GM23248 (cell line): ENCODE measurements around the gene CFAP20DC. TPM values are rescaled to one million over a fixed set of nuclear protein-coding genes. Genes with fewer than 3 reads are reported as not detected.

Source experiments
- DNase-seq: peaks from one replicate; pipeline ENCODE4 v3.0.0-alpha.2; 2015
- H2AFZ ChIP-seq: fragments of 200-600 bp; sonication (generic); 2 replicates; pipeline ENCODE4 v1.6.1; 2016; ENCODE audit warnings: antibody characterized with exemption
- H3F3A ChIP-seq: fragments of 200-600 bp; sonication (generic); 2 replicates; pipeline ENCODE4 v1.6.1; 2016; ENCODE audit warnings: mild to moderate bottlenecking, antibody characterized with exemption, mixed run types; ENCODE audit not compliant: insufficient read depth
- H3K27ac ChIP-seq: fragments of 200-600 bp; sonication (generic); 2 replicates; pipeline ENCODE4 v1.5.1; 2016; ENCODE audit warnings: mild to moderate bottlenecking
- H3K27me3 ChIP-seq: fragments of 200-600 bp; sonication (generic); replicated peaks from 2 replicates; pipeline ENCODE4 v1.6.1; 2016; ENCODE audit warnings: mild to moderate bottlenecking; ENCODE audit not compliant: insufficient read depth
- H3K36me3 ChIP-seq: fragments of 200-600 bp; sonication (generic); 2 replicates; pipeline ENCODE4 v1.6.1; 2016; ENCODE audit warnings: low read depth, mild to moderate bottlenecking
- H3K4me1 ChIP-seq: fragments of 200-600 bp; sonication (generic); 2 replicates; pipeline ENCODE4 v1.6.1; 2016; ENCODE audit warnings: mild to moderate bottlenecking; ENCODE audit not compliant: insufficient read depth
- H3K4me2 ChIP-seq: fragments of 200-600 bp; sonication (generic); one replicate; pipeline ENCODE4 v1.6.1; 2016; ENCODE audit warnings: mild to moderate bottlenecking; ENCODE audit not compliant: unreplicated experiment
- H3K4me3 ChIP-seq: fragments of 200-600 bp; sonication (generic); 2 replicates; pipeline ENCODE4 v1.5.1; 2016; ENCODE audit warnings: mild to moderate bottlenecking
- H3K79me2 ChIP-seq: fragments of 200-600 bp; sonication (generic); 2 replicates; pipeline ENCODE4 v1.6.1; 2016; ENCODE audit warnings: mild to moderate bottlenecking; ENCODE audit not compliant: insufficient read depth
- H3K9ac ChIP-seq: fragments of 200-600 bp; sonication (generic); 2 replicates; pipeline ENCODE4 v1.6.1; 2016; ENCODE audit warnings: mild to moderate bottlenecking
- H3K9me2 ChIP-seq: fragments of 200-600 bp; sonication (generic); 2 replicates; pipeline ENCODE4 v1.6.1; 2016; ENCODE audit warnings: mixed run types, mild to moderate bottlenecking, moderate library complexity; ENCODE audit not compliant: insufficient read depth
- H3K9me3 ChIP-seq: fragments of 200-600 bp; sonication (generic); one replicate; pipeline ENCODE4 v1.6.1; 2017; ENCODE audit warnings: low read depth
- H4K20me1 ChIP-seq: fragments of 200-600 bp; sonication (generic); 2 replicates; pipeline ENCODE4 v1.6.0; 2016; ENCODE audit not compliant: insufficient read depth
- EZH2 ChIP-seq: fragments of 200-600 bp; sonication (generic); IDR thresholded peaks from 2 replicates; pipeline ENCODE4 v1.6.1; 2018; ENCODE audit warnings: antibody characterized with exemption, mild to moderate bottlenecking; ENCODE audit not compliant: insufficient read depth, poor library complexity, severe bottlenecking
- EZH2phosphoT487 ChIP-seq: fragments of 200-600 bp; sonication (generic); IDR thresholded peaks from 2 replicates; pipeline ENCODE4 v1.6.1; 2018; ENCODE audit warnings: antibody characterized with exemption, moderate library complexity, mild to moderate bottlenecking, low read depth; ENCODE audit not compliant: insufficient read depth
- WGBS, 2 experiments: methylation state at CpG; one replicate each; pipeline ENCODE4 v1.1.6; 2015 to 2017; ENCODE audit warnings: low lambda C conversion rate in 2 of 2, low coverage in 1 of 2; ENCODE audit errors: missing lambda C conversion rate in 2 of 2; 5-methylcytosine and 5-hydroxymethylcytosine counted together
- in situ Hi-C: fragments of 300-500 bp; cut with MboI; formaldehyde crosslinking; loops from 2 replicates; pipeline ENCODE4 v1.15.0; 2020
- polyA plus RNA-seq: library from polyadenylated mRNA; unstranded; fragments of >200 nt; fragmentation: Nextera tagmentation; extraction: Ambion mirVana; gene quantifications from 2 replicates; pipeline ENCODE4 v1.2.1, GENCODE V29; 2016
- total RNA-seq: library from RNA; depleted of rRNA; stranded (reverse); fragments of >200 nt; shearing (Covaris generic); gene quantifications from 2 replicates; pipeline ENCODE4 v1.2.3, GENCODE V29; 2014

The CFAP20DC gene
- total and polyA plus RNA-seq, 2 experiments from 2014 or later: 1.9 to 2.9 TPM

DNA sequence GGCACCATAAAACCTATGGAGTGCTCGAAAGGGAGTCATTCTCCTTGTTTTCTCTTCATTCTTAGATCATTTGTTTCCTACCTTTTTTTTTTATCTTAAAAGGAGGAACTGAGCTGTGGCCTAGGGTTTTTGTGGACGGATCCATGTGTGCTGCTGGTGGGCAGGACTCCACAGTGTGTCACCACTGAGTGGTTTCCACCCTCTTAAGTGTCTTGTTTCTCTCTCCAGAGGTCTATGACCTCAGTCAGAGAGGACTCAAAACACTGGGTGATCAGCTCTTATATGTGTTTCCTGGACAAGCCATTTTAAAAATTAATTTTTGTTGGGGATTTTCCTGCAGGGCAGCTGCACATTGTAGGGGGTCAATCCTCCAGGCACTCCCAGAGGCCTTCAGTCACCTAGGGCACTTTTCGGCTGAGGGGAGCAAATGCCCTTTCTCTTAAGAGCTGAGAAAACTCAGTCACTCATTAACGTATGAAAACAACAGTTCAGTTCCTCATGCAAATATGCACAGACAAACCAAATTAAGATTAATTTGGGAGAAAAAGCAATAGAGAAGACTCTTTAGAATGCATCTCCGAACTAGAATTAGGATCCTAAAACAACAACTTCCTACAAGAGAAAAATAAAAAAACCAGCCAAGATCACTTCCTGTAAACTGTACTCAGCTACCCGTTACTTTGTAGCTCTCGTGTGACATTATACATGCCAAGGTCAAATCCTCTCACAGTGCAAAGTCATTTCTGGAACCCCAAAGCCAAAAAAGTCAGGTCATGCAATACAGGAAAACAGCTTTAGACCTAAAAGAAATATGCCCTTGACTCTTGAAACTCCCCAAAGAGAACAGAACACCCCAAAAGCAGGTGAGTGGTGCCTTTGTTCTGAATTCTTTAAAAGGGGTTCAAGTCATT is 355.6 kb downstream of the CFAP20DC start:
- no peak for DNase-seq
- H3K9me3 ChIP-seq: no peaks in the 10 kb centered on the region
- H3K79me2 ChIP-seq: no peaks in the 10 kb centered on the region
- H3K4me3 ChIP-seq: no peak overlapping the region
- no peaks in the 10 kb centered on the region for H3K4me1 ChIP-seq
- 33 to 39% methylated on average over 7 of the region's 7 CpGs for WGBS, 2 experiments
- no peak overlapping the region for H3K9ac ChIP-seq
- H4K20me1 ChIP-seq: no peaks in the 10 kb centered on the region
- H2AFZ ChIP-seq: no peak overlapping the region
- no peaks in the 10 kb centered on the region for H3K9me2 ChIP-seq
- no peaks in the 10 kb centered on the region for H3F3A ChIP-seq
- H3K27me3 ChIP-seq: no peaks in the 10 kb centered on the region
- TF ChIP-seq EZH2phosphoT487 (no peak), EZH2 (no peak)
- in situ Hi-C loops: no loop called here
- no peaks in the 10 kb centered on the region for H3K36me3 ChIP-seq
- no peak overlapping the region for H3K27ac ChIP-seq
- H3K4me2 ChIP-seq: no peak overlapping the region

DNA sequence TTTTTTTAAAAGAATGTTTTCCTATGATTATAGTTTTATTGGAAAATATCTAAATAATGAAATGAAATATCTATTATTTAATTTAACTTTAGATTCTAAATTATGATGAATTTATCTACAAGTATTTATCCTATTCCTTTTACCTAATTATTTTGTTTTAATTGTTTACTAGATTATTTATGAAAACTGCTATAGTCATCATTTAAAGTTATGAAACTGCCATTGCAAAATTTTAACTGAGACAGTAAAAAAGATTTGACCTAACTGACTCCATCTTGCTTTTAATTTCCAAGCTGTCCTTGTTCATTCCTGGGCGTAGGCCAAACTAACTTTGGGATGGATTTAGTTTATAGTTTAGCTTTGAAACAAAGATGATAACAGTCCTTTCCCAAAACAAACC is 357.3 kb downstream of the CFAP20DC start:
- Histone ChIP-seq H3K4me3 (no peak overlapping the region), H3K4me1 (no peaks in the 10 kb centered on the region), H3K9me2 (no peaks in the 10 kb centered on the region), H3K9me3 (no peaks in the 10 kb centered on the region), H3K79me2 (no peaks in the 10 kb centered on the region), H3K9ac (no peak overlapping the region), H3F3A (no peaks in the 10 kb centered on the region), H2AFZ (no peak overlapping the region), H3K27ac (no peak overlapping the region), H3K27me3 (no peaks in the 10 kb centered on the region), H3K4me2 (no peak overlapping the region), H4K20me1 (no peaks in the 10 kb centered on the region), H3K36me3 (no peaks in the 10 kb centered on the region)
- in situ Hi-C loops: no loop called here
- WGBS, 2 experiments: 11 to 14% methylated on average over 1 of the region's 1 CpG
- no peak for DNase-seq
- TF ChIP-seq EZH2phosphoT487 (no peak), EZH2 (no peak)
